GM12874 (cell line): ENCODE data around the gene CAPN14.

Experiments
- CTCF ChIP-seq: IDR thresholded peaks from 2 replicates; pipeline ENCODE4 v1.5.1; 2011; ENCODE audit warnings: low read depth, mild to moderate bottlenecking, control low read depth, low read length, moderate library complexity; ENCODE audit not compliant: insufficient read depth

The CAPN14 gene

GRCh38 chr2:31228717-31229116, 11.4 kb upstream of the CAPN14 start:
- no peak for TF ChIP-seq CTCF

DNA sequence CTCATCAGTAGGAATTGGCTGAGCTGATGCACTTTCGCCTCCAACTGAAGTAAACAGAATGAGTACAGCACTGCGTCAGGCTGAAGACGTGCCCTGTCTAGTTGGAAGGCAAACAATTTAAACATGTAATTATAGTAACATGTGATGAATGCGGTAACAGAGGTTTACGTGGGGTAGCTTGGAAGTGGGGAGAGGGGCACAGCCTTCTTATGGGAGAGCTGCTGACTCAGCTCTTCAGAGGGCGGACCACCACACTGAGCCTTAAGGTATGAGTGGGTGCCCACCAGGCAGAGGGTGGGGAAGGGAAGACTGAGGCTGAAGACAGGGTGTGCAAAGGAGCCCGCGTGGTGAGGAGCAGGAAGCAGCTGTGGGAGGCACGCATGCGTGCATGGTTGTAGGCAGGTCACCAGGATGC, 10.4 kb upstream of the CAPN14 start:
- no peak for TF ChIP-seq CTCF

- no peak for TF ChIP-seq CTCF
Measured at GRCh38 chr2:31227110-31227509, 9.8 kb upstream of the CAPN14 start.

DNA sequence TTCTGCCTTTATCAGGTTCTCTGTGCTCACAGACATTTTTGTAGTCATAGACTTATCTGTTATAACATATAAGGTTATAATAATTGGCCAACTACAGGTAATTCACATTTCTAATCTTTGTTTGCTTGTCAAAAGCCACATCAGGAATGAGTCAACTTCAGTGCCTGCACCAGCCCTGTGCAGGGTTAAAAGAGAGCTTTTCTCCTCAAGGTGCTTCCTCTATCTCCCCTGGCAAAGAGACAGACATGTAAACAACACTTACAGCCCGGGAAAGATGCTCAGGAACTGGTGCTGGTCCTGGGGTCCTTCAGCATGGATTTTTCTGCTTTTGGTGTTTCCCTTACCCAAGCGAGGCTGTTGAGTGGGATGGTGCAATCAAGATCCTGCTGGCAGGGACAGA, 9.0 kb upstream of the CAPN14 start:
- no peak for TF ChIP-seq CTCF

- TF ChIP-seq CTCF = no peak
Measured at GRCh38 chr2:31223749-31224148, 6.4 kb upstream of the CAPN14 start.

GRCh38 chr2:31223026-31223425, 5.7 kb upstream of the CAPN14 start:
- TF ChIP-seq CTCF = no peak

DNA sequence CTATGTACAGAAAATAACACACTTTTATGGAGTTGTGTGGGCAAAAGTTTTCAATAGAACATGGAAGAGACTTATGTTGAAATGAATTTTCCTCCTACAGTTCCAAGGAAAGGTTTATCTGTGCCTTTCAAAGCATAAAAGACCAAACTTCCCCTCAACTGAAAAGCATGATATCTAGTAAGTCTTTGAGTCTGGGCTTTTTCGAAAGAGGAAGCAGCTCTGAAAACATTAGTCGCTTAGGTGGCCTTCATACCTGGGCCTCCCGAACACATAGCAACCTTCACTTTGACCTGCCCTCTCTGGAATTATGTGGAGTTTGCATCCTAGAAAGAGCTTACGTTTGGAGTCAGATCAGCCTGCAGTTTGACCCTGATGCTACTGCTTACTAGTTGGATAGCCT, 4.8 kb upstream of the CAPN14 start:
- TF ChIP-seq CTCF = no peak

DNA sequence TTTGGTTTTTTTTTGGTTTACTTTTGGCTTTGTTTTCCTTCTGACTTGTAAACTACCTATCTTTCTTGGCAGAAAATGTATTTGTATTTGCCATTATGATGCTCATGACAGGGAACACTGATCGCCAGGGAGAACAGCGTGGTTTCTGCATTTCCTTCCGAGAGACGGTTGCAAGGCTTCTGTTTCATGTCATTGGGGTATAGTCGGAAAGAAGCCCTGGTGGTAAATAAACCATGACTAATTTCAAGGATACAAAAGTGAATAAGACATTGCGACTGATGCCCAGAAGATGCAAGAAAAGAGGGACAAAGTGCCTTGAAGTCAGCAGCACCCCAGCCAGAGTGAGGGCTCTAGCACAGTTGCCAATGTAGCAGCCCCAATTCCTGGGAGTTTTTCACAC, 4.2 kb upstream of the CAPN14 start:
- no peak for TF ChIP-seq CTCF
